Activated T-helper 1 cell treated with anti-CD3 and anti-CD28 coated beads, Interleukin-2, amount 50 U/mL, for 16 hours (primary cell): ENCODE results near the gene LINC00237.

Source experiments
- DNase-seq, 2 donors: peaks; one replicate each; pipeline ENCODE4 v3.0.0-alpha.2; 2020; ENCODE audit warnings: low read depth in 1 of 2, low spot score in 1 of 2

LINC00237 gene

GRCh38 chr20:21106171-21107017, at the start of gene LINC00237:
Gene LINC00237 (minus strand): TSS chr20:21106358.
- no peak for DNase-seq

- DNase-seq, result no peak
Observed at GRCh38 chr20:21155268-21155667, 49.1 kb upstream of the LINC00237 start.

- DNase-seq, result no peak
Observed at GRCh38 chr20:21154692-21155091, 48.5 kb upstream of the LINC00237 start.

GRCh38 chr20:21151791-21152190, 45.6 kb upstream of the LINC00237 start:
- no peak for DNase-seq

- no peak for DNase-seq
Observed at GRCh38 chr20:21149344-21149743, 43.2 kb upstream of the LINC00237 start.

GRCh38 chr20:21147593-21147992, 41.4 kb upstream of the LINC00237 start:
- no peak for DNase-seq

GRCh38 chr20:21146215-21146614, 40.1 kb upstream of the LINC00237 start:
- DNase-seq, result no peak

- no peak for DNase-seq
Observed at GRCh38 chr20:21145424-21145823, 39.3 kb upstream of the LINC00237 start.

- DNase-seq, result no peak
Observed at GRCh38 chr20:21143194-21143890, 37.2 kb upstream of the LINC00237 start.

GRCh38 chr20:21141825-21142224, 35.7 kb upstream of the LINC00237 start:
- no peak for DNase-seq

- DNase-seq, result no peak
Observed at GRCh38 chr20:21139881-21140566, 33.9 kb upstream of the LINC00237 start.

GRCh38 chr20:21137078-21137477, 30.9 kb upstream of the LINC00237 start:
- DNase-seq, result no peak

- DNase-seq, result no peak
Observed at GRCh38 chr20:21136015-21136732, 30.0 kb upstream of the LINC00237 start.

- DNase-seq, result no peak
Observed at GRCh38 chr20:21134883-21135493, 28.8 kb upstream of the LINC00237 start.

- DNase-seq, result no peak
Observed at GRCh38 chr20:21133917-21134622, 27.9 kb upstream of the LINC00237 start.

GRCh38 chr20:21133404-21133803, 27.2 kb upstream of the LINC00237 start:
- DNase-seq, result no peak

GRCh38 chr20:21129861-21130260, 23.7 kb upstream of the LINC00237 start:
- DNase-seq, result no peak

- DNase-seq, result no peak
Observed at GRCh38 chr20:21127201-21127981, 21.2 kb upstream of the LINC00237 start.

- DNase-seq, result no peak
Observed at GRCh38 chr20:21126581-21126870, 20.4 kb upstream of the LINC00237 start.
